Pulmonary artery endothelial cell (primary cell): ENCODE data around the gene RNF212. TPM values are rescaled to one million over a fixed set of nuclear protein-coding genes. Genes with fewer than 3 reads are reported as not detected.
A peak's percentile ranks its signal among the peaks of the same experiment; 100 is the strongest.

Source experiments
- DNase-seq: peaks from one replicate; pipeline ENCODE4 v3.0.0-alpha.2; 2011; ENCODE audit warnings: low read depth, low spot score
- total RNA-seq: library from RNA; depleted of rRNA; stranded (reverse); fragments of >200 nt; gene quantifications from 2 replicates; pipeline ENCODE4 v1.2.3, GENCODE V29; 2014

RNF212 gene
- total RNA-seq, 1 donor from 2014 or later = 1.8 TPM

- no peak for DNase-seq
These were observed 22.6 kb downstream of the RNF212 start for GRCh38 chr4:1090465-1091440.

GRCh38 chr4:1090036-1090435, 23.3 kb downstream of the RNF212 start:
- DNase-seq = no peak

GRCh38 chr4:1087371-1087770, 26.0 kb downstream of the RNF212 start:
- DNase-seq = no peak

GRCh38 chr4:1086011-1086410, 27.4 kb downstream of the RNF212 start:
- no peak for DNase-seq

- no peak for DNase-seq
These were observed 28.0 kb downstream of the RNF212 start for GRCh38 chr4:1085404-1085799.

GRCh38 chr4:1084796-1085403, 28.5 kb downstream of the RNF212 start:
- no peak for DNase-seq

GRCh38 chr4:1084394-1084793, 29.0 kb downstream of the RNF212 start:
- no peak for DNase-seq

- peak; percentile 5 for DNase-seq
These were observed 30.9 kb downstream of the RNF212 start for GRCh38 chr4:1082215-1083182.

GRCh38 chr4:1081689-1082040, 31.7 kb downstream of the RNF212 start:
- DNase-seq = no peak

GRCh38 chr4:1080961-1081688, 32.2 kb downstream of the RNF212 start:
- DNase-seq = no peak

- DNase-seq = no peak
These were observed 32.9 kb downstream of the RNF212 start for GRCh38 chr4:1080432-1080831.

- no peak for DNase-seq
These were observed 33.6 kb downstream of the RNF212 start for GRCh38 chr4:1079711-1080265.

- DNase-seq = no peak
These were observed 34.9 kb downstream of the RNF212 start for GRCh38 chr4:1078490-1078889.

- no peak for DNase-seq
These were observed 35.5 kb downstream of the RNF212 start for GRCh38 chr4:1077711-1078477.

GRCh38 chr4:1075809-1076699, 37.3 kb downstream of the RNF212 start:
- DNase-seq = no peak

- no peak for DNase-seq
These were observed 38.1 kb downstream of the RNF212 start for GRCh38 chr4:1075225-1075624.

- DNase-seq = no peak
These were observed 39.3 kb downstream of the RNF212 start for GRCh38 chr4:1074077-1074476.

GRCh38 chr4:1072830-1073446, 40.4 kb downstream of the RNF212 start:
- peak; percentile 8 for DNase-seq
